ENCODE results near the gene CPT1C.

The CPT1C gene

DNA sequence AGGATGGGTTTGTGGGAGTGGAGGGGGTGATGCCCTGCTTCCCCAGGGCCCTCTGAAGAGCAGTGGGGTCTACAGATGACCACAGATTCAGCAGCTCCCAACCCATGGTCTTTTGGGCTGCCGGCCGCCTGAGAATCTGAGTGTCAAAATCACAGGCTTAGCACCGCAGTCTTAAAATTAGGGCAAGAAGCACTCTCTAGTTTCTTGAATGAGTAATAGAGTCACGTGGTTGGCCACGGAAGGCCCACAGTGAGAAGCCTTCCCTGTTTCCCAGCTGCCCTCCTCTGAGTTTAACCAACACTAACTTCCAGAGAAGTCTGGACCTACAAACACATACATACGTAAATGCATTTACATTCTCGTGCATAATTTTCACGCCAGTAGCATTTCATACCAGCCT, 8.6 kb upstream of the CPT1C start:
- no peak for DNase-seq (ENCODE audit: low spot score)

DNA sequence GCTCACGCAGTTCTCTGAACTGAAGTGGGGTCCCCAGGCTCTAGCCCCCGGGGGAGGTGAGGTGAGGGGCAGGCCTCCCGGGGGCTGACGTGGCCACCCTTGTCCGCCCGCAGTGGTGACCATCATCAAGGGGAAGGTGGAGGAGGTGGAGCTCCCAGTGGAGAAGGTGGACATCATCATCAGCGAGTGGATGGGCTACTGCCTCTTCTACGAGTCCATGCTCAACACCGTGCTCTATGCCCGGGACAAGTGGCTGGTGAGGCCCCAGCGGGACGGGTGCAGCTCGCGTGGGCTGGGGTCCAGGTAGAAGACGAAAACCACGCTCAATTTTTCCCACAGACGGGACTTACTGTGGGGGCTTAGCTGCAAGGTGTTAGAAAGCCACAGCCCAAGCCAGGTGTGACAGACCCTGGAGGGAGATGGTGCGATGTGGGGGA, 7.1 kb upstream of the CPT1C start:
- DNase-seq (ENCODE audit: low spot score), result no peak

DNA sequence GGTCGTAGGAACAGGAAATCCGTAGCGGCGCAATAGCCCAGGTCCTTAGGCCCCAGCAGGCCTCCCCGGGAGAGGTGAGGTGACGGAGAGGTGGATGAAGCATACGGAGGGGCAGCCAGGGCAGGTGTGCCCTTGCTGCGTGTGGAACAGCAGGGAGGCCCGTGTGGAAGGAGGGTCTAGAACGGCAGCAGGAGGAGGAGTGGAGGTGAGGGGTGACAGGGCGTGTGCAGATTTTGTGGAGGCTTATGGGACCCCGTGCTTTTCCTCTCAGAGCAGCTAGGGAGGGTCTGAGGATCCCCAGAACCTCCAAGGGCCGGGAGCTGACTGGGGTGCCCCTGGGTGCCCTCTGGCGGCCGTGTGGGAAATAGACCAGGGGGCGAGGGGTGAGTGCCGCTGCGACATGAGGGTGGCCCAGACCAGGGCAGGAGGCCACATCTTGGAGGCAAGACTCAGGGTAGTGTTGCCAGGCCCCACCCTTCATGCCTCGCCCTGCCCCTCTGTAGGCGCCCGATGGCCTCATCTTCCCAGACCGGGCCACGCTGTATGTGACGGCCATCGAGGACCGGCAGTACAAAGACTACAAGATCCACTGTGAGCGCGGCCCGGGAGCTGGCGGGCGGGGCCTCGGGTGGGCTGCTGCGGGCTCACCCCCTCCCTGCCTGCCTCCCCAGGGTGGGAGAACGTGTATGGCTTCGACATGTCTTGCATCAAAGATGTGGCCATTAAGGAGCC, 6.5 kb upstream of the CPT1C start:
- DNase-seq (ENCODE audit: low spot score), result peak; percentile 20

DNA sequence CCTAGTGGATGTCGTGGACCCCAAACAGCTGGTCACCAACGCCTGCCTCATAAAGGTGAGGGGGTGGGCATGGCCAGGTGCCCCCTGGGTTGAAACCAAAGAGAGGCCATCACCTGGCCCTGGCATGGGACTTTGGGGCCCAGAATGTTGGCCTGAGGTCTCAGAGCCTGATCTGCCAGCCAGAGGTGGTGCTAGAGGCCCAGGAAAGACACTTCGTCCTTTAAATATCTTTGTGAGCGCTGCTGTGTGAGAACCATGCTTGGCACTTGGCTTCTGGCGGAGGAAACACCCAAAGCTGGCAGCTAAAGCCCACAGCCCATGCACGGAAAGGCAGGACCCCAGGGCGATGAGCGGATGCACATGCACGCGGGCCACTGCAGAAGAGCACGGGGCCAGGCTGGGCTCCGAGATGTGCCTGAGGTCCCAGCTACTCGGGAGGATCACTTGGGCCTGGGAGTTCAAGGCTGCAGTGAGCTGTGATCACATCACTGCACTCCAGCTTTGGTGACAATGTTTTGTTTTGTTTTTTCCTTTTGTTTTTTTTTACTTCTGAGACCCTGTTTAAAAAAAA, 5.8 kb upstream of the CPT1C start:
- no peak for DNase-seq (ENCODE audit: low spot score)

DNA sequence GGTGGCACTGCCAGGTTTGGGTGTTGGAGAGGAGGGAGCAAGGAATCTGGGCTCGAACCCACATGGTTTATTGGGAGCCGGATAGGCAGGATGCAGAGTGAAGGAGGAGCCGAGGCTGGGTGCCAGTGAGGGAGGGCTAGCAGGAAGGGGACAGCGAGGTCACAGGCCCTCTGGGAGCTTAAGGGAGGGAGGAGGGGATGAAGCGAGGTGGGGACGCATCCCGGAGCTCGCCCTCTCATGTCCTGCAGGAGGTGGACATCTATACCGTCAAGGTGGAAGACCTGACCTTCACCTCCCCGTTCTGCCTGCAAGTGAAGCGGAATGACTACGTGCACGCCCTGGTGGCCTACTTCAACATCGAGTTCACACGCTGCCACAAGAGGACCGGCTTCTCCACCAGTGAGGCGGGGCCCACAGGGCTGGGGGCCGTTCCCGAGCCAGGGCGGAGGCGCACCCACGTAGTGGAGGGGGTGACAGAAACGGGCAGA, 5.0 kb upstream of the CPT1C start:
- no peak for DNase-seq (ENCODE audit: low spot score)

DNA sequence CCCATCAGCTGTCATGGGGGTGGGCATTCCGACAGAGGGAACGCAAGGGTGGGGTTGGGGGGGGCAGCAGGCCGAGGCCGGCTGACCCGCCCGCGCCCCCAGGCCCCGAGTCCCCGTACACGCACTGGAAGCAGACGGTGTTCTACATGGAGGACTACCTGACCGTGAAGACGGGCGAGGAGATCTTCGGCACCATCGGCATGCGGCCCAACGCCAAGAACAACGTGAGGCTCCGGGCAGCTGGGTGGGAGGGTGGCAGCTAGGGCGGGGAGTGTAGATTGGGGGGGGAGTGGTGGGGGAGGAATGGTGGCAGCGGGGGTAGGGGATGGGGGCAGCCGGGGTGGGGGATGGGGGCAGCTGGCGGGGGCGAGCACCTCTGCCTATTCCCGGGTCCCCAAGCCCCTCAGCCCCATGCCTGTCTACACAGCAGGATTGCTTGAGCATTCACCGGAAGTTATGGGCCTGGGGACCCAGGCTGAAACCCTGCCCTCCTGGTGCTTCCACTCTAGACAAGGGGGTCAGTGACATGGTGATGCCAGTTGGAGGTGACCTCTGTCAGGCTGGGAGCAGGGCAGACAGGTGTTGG, 4.3 kb upstream of the CPT1C start:
- DNase-seq (ENCODE audit: low spot score), result no peak

DNA sequence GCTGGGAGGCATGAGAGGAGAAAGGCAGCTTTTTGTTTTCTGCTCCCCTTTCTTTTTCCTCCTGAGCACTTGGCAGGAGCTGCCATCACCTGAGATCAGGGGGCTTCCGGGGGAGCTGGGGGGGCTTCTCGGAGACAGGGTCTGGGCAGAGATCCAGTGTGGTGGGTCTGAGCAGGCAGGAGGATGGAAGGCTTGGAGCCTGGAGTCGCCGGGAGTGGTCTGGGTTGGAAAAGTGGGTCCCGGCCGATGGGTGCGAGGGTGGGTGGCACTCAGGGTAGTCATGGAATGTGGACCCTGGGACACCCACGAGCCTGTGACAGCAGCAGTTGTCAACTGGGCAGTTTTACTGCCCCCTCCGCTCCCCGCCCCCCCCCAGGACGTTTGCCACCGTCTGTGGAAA, 3.8 kb upstream of the CPT1C start:
- DNase-seq (ENCODE audit: low spot score), result no peak

DNA sequence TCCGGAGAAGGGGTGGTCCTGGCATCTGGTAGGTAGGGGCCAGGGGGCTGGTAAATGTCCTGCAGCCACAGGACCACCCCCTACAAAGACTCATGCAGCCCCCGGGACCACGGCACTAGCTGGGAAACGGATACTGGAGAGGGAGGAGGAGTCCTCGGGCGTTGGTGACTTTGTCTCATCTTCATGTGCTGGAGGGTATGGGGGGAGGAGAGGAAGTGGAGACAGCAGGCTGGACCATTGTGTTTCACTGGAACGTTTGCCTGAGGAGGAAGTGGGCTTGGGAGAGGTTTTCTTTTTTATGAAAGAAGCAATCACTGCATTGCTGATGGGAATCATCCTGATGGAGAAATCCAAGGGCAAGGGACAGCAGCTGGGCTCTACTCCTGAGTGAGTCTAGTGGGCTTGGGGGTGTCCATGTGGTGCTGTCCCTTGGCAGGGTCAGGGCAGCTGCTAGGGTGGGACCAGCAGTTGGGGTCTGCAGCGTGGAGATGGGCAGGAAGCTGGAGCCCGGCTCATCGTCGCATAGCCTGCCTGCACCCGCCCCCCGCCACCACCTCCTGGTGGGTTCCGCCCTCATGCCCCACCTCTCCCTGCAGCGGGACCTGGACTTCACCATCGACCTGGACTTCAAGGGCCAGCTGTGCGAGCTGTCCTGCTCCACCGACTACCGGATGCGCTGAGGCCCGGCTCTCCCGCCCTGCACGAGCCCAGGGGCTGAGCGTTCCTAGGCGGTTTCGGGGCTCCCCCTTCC, 3.2 kb upstream of the CPT1C start:
- no peak for DNase-seq (ENCODE audit: low spot score)

DNA sequence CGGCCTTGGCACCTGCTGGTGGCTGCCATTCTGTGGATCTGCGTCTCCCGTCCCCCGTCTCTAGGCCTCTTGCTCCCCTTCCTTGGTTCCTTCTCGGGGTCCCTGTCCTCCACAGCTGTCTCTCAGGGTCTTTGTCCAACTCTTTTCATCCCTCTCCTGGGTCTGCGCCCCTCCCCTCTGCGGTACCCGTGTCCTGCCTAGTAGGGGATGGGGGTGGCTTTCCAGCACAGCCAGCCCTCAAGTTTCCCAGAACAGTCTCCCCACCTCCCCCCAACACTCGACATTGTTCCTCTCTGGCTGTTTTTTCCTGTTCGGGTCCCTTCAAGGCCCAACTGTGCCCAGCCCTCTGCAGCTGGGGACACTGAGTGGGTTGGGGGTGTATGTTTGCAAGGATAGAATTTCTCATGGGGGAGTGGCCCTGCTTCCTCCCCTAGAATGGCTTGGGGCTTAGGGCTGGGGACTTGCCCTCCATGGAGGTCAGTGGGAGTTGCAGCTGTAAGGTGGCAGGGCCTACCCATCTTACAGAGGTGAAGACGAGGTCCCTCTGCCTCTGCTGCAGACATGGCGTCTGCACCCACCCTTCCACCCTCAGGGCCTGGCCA, 2.3 kb upstream of the CPT1C start:
- no peak for DNase-seq (ENCODE audit: low spot score)

DNA sequence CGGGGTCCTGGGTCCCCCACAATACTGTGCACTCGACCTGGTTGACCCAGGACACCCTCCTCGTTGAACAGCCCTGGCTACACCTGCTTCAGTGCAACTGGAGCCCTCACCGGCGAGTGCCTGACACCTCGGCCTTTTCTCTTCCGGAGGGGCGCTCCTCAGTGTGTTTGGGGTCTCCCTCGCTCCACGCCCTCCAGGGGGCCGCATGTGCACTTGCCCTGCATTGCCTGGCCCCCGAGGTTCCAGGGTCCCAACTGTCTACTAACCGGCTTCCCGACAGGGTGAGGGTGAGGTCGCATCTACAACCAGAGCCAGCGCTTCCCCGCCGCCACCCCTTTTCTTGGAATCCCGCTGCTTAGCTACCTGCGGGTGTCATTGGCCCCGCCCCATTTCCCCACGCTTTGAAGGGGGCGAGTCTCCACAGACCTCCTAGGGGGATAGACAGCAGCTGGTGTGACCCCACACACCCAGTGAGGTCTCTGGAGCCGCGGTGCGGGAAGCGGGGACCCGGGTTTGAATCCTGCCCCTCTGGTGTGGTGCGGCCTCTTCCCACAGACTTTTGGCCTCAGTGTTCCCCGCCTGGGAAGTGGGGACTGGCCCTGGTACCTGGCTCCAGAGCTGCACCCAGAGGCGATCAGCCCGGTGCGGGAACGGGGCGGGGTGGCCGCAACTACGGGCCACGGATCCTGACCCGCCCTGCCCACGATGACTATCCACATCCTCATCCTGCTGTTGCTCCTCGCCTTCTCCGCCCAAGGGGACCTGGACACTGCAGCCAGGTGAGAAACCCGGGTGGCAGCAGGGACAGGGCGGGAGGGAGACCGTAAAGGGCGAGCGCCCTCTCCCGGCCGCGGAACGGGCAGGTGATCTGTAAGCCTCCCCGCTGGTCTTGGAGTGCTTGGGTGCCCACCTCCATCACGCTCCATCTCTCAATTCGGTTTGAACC, 1.5 kb upstream of the CPT1C start, which contains the start of gene ADM5:
Gene ADM5 (plus strand): TSS at position 462 of the 946 bp plus-strand sequence. CDS start 244 bp downstream, at position 706.
- no peak for DNase-seq (ENCODE audit: low spot score)

DNA sequence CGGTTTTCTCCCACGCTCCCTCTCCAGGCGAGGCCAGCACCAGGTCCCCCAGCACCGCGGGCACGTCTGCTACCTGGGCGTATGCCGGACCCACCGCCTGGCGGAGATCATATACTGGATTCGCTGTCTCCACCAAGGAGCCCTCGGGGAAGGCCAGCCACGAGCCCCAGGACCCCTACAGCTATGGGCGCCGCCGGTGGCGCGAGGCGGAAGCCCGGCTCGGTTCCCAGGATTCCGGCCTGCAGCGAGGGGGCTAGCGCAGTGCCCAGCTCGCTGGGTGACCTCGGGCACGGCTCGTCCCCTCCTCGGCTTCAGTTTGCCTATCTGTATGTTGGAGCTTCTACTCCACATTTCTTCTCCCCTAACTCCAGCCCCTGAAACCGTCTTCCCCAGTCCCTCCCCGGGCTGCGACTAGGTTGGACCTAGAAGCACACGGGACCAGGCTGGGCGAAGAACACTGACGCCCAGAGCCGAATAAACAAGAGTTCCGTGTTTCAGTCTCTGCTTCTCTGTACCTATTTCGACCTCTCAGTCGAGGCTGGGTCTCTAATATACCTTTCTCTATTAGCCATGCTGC, 749 bp upstream of the CPT1C start:
- no peak for DNase-seq (ENCODE audit: low spot score)

DNA sequence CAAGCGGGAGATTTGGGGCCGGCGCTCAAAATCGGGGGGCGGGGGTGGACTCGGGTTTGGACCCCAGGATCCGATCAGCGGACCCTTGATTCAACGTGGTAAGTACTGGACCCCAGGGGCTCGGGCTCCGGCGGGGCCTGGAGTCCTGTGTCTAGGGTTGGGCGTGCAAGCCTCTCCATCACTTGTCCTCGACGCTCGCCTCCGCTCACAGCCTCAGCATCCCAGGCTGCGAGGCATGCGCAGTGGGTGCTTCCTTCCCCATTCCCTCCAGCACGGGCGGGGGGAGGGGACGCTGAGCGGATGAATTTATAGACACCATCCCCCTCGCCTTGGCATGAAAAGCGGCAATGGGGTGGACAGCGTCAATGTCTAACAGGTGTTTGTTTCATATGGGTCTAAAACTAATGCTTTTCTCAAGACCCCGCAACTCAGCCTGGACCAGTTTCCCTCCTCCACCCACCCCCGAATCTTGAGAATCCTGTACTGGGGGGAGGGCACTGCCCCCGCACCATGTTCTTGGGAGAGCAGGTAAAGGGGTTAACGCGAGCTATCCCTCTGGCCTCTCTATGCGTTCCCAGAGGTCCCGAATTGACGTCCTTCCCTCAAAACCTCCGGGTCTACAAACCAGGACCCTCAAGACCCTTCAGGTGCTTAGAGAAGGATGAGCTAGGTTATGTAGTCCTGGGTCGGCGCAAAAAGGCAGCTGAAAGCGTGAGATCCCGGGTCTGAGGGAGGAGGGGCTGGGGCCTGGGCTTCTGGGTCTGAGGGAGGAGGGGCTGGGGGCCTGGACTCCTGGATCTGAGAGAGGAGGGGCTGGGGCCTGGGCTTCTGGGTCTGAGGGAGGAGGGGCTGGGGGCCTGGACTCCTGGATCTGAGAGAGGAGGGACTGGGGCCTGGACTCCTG, 579 bp downstream of the CPT1C start:
- no peak for DNase-seq (ENCODE audit: low spot score)

DNA sequence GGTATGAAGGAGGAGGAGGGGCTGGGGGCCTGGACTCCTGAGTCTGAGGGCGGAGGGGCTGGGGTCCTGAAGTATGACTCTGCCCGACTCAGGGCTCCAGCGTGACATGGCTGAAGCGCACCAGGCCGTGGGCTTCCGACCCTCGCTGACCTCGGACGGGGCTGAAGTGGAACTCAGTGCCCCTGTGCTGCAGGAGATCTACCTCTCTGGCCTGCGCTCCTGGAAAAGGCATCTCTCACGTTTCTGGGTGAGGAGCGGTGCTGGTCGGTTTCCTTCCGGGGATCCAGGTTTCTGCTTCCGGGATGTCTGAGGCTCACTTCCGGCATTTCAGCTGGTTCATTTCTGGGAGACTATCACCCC, 1.2 kb downstream of the CPT1C start:
- no peak for DNase-seq (ENCODE audit: low spot score)

DNA sequence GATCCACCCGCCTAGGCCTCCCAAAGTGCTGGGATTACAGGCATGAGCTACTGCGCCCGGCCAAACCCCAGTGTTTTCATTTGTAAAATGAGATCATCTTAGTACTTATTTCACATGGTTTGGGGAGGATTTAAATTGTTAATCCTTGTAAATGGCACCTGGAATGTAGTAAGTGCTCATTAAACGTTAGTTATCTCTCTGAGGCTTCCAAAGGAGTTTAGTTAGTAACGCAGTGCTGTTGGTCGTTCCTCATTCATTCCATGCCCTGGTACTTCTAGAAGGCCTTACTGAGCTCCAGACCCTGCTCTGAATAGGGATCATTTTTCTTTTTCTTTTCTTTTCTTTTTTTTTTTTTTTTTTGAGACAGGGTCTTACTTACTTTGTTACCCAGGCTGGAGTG, 5.2 kb downstream of the CPT1C start:
- DNase-seq (ENCODE audit: low spot score), result no peak

DNA sequence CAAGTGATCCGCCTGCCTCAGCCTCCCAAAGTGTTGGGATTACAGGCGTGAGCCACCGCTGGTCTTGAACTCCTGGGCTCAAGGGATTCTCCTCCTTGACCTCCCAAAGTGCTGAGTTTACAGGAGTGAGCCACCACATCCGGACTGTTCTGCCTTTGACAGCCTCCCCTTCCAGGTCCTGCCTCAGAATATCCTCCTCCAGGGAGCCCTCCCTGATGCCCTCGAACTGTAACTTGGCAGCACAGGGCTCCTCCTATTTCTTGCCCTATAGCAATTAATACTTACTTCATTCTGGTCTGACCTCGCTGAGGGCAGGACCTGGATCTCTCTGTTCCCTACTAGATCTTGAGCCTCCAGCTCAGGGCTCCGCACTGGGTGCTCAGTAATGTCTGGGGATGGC, 5.9 kb downstream of the CPT1C start:
- no peak for DNase-seq (ENCODE audit: low spot score)

DNA sequence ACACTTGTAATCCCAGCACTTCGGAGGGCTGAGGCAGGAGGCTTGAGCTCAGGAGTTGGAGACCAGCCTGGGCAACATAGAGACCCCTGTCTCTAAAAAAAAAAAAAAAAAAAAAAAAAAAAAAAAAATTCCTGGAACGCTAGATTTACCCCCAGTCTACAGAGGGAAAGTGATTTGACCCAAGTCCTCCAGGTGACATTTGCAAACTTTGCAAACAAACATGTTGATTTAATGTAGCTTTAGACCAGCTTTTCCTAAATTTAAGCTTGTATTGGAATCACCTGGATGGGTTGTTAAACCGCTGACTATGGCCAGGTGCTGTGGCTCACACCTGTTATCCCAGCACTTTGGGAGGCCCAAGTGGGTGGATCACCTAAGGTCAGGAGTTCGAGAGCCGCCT, 8.4 kb downstream of the CPT1C start:
- no peak for DNase-seq (ENCODE audit: low spot score)

DNA sequence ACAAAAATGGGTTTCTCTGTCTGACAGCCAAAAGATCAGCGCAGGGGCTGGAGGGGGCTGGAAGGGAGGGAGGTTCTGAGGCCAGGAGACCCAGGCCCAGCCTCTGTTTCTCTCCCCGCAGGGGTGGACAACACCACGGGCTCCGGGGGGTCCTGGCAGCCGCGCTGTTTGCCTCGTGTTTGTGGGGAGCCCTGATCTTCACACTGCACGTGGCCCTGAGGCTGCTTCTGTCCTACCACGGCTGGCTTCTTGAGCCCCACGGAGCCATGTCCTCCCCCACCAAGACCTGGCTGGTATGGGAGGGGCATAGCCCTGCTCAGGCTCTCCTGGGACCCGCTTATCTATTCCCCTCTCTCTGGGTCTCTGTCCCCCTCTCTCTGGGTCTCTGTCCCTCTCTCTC, 9.6 kb downstream of the CPT1C start:
- no peak for DNase-seq (ENCODE audit: low spot score)

DNA sequence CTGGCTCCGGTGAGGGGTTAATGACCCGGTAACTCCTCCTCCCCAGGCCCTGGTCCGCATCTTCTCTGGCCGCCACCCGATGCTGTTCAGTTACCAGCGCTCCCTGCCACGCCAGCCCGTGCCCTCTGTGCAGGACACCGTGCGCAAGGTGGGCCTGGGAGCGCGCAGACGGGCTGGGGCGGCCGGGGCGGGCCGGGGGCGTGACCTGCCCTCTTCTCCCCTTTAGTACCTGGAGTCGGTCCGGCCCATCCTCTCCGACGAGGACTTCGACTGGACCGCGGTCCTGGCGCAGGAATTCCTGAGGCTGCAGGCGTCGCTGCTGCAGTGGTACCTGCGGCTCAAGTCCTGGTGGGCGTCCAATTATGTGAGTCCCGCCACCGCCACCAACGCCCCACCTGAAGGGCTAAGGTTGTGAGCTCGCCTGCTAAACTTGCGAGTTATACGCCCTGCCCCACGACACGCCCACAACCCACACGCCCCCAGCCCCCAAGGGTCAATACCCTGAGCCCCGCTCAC, 10.4 kb downstream of the CPT1C start:
- DNase-seq (ENCODE audit: low spot score), result no peak

DNA sequence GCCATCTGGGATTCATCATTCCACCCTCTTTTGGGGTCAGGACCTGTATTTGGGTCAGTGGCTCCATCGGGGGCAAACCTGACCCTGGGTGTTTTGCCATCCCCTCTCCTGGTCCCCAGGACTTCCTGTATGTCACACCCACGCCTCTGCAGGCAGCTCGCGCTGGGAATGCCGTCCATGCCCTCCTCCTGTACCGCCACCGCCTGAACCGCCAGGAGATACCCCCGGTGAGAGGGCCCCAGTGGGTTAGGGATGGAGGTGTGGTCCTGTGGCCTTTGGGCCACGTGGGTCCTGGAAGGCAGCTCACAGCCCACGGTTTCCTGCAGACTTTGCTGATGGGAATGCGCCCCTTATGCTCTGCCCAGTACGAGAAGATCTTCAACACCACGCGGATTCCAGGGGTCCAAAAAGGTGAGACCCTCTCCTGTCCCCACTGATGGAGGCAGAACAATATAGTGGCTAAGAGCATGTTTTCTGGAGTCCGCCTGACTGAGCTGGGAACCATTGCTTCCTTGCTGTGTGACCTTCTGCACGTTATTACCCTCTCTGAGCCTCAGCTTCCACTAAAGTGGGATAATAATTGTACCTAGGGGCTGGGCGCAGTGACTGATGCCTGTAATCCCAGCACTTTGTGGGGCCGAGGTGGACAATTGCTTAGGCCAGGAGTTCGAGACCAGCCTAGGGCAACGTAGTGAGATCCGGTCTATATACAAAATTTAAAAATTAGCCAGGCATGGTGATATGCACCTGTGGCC, 14.1 kb downstream of the CPT1C start:
- DNase-seq (ENCODE audit: low spot score), result no peak

All from hematopoietic multipotent progenitor cell treated with erythropoietin and hydrocortisone succinate and interleukin-3 and kit ligand, for 17 days (in vitro differentiated cells).